ENCODE measurements around the gene WAPL. TPM values are rescaled to one million over a fixed set of nuclear protein-coding genes. Genes with fewer than 3 reads are reported as not detected.

WAPL gene
- total and polyA plus RNA-seq, 2 of the 4 experiments (the other 2 are of a cell fraction), result 11.5 to 31.7 TPM

GRCh38 chr10:86489071-86489810 lies 32.4 kb downstream of the WAPL start:
- Histone ChIP-seq H3K4ac (ENCODE audit: low read depth, low read length) (no peak overlapping the region), H2BK120ac (ENCODE audit: low read depth, low read length) (no peak overlapping the region), H3K9ac (ENCODE audit: low read depth, low read length) (no peak overlapping the region), H4K20me1 (ENCODE audit: insufficient read depth, low read length) (peaks cover 12% of the 10 kb centered on the region), H2BK20ac (ENCODE audit: low read depth, low read length) (no peak overlapping the region), H3K27ac (ENCODE audit: insufficient read depth, low read length) (no peak overlapping the region), H3K23ac (ENCODE audit: low read depth, low read length) (no peak overlapping the region), H3K9me3 (ENCODE audit: control insufficient read depth, insufficient read depth, low read length) (no peaks in the 10 kb centered on the region), H3K56ac (ENCODE audit: extremely low read depth, insufficient read depth, low read length) (no peak overlapping the region), H3K4me2 (ENCODE audit: low read depth, low read length) (no peak overlapping the region), H3K14ac (replicated peaks; ENCODE audit: low read depth, low read length) (no peak overlapping the region), H3K18ac (ENCODE audit: low read depth, low read length) (no peak overlapping the region), H4K8ac (ENCODE audit: low read depth in 2 of 2, low read length in 2 of 2) (no peak overlapping the region), H4K91ac (ENCODE audit: insufficient read depth, low read depth, low read length) (no peak overlapping the region), H3K36me3 (ENCODE audit: control insufficient read depth, insufficient read depth, low read length) (peaks cover 19% of the 10 kb centered on the region), H2AK5ac (ENCODE audit: low read depth, low read length) (no peak overlapping the region), H3K4me3 (ENCODE audit: insufficient read depth, low read depth, low read length) (no peak overlapping the region), H2BK15ac (ENCODE audit: low read depth, low read length) (no peak overlapping the region), H3K27me3 (ENCODE audit: control insufficient read depth, insufficient read depth, low read length) (no peaks in the 10 kb centered on the region), H2BK5ac (ENCODE audit: low read depth, low read length, poor library complexity, severe bottlenecking) (no peak overlapping the region), H3K9me1 (ENCODE audit: insufficient read depth, low read length) (no peaks in the 10 kb centered on the region; the same call in none of the 2 replicates), H4K5ac (ENCODE audit: low read depth, low read length) (no peak overlapping the region), H2AK9ac (replicated peaks; ENCODE audit: low read depth, low read length, poor library complexity) (no peak overlapping the region), H3K4me1 (ENCODE audit: control insufficient read depth, insufficient read depth, low read length) (no peaks in the 10 kb centered on the region), H2AFZ (replicated peaks; ENCODE audit: low read length, poor library complexity) (no peak overlapping the region), H3K79me1 (ENCODE audit: low read depth in 1 of 2, low read length in 2 of 2) (peaks cover 25 to 60% of the 10 kb centered on the region in 2 experiments; a peak in 3 of 4 replicates)
- in situ Hi-C loops (cut with MboI; ENCODE audit: low sequenced_read_pairs), result no loop called here
- DNase-seq (no peak), ATAC-seq (ENCODE audit: low read depth) (no peak)
- TF ChIP-seq RCOR1 (IDR thresholded peaks at IDR 0.05; ENCODE audit: insufficient replicate concordance, low read length) (no peak), CEBPB (IDR thresholded peaks at IDR 0.05; ENCODE audit: low read depth, low read length) (no peak), MAFK (IDR thresholded peaks at IDR 0.05; ENCODE audit: low read depth, low read length) (no peak), SMC3 (IDR thresholded peaks at IDR 0.05; ENCODE audit: low read depth, low read length) (no peak), RFX5 (IDR thresholded peaks at IDR 0.05; ENCODE audit: low read depth, low read length) (no peak), RAD21 (IDR thresholded peaks at IDR 0.05; ENCODE audit: low read length) (no peak), USF2 (IDR thresholded peaks at IDR 0.05; ENCODE audit: low read depth, low read length) (no peak), MAZ (IDR thresholded peaks at IDR 0.05; ENCODE audit: borderline replicate concordance, low read depth, low read length) (no peak), ELK1 (IDR thresholded peaks at IDR 0.05; ENCODE audit: borderline replicate concordance, low read depth, low read length) (no peak), NFE2L2 (IDR thresholded peaks at IDR 0.05; ENCODE audit: low read depth, low read length) (no peak), MXI1 (IDR thresholded peaks at IDR 0.05; ENCODE audit: borderline replicate concordance, low read depth, low read length) (no peak)
- BruUV-seq (replicated peaks), result no TSS peak
- ChIA-PET CTCF (no interaction called here), POLR2A (ENCODE audit: unreplicated experiment) (no interaction called here)
- dilution Hi-C loops (cut with HindIII; ENCODE audit: low sequenced_read_pairs, unreplicated experiment), result no loop called here
- intact Hi-C loops (cut with micrococcal nuclease), result loop anchor here (5.0 kb wide), 1 partner anchor 42 kb away; no protein-coding TSS in a partner anchor
- WGBS, 2 experiments (ENCODE audit: extremely low coverage in 2 of 2, insufficient read length in 1 of 2), result no CpG with 5 or more reads among the region's 1 CpG

Measured in IMR-90 (cell line).